GM12874 (cell line): ENCODE measurements around the gene SEMA6A.
A peak's percentile ranks its signal among the peaks of the same experiment; 100 is the strongest.

Experiments
- TF ChIP-seq, protein P1 (sequence below): IDR thresholded peaks from 2 replicates; pipeline ENCODE4 v1.5.1; 2011; ENCODE audit warnings: low read depth, mild to moderate bottlenecking, control low read depth, low read length, moderate library complexity; ENCODE audit not compliant: insufficient read depth

Gene SEMA6A

DNA sequence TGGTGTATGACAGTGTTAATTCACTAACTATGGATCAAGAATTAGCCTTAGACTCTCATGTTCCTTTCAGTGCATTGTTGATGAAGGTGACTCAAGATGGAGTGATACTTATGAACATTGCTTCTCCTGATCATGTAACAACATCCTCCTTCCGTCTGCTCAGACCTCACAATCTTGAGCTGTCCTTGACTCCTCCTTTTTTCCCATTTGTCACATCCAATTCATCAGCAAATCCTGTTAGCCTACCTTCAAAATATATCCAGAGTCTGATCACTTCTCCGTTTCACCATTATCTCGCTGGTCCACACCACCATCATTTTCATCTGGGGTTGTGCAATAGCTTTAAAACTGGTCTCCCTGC lies 9.2 kb upstream of the SEMA6A start:
- TF ChIP-seq, protein P1, sequence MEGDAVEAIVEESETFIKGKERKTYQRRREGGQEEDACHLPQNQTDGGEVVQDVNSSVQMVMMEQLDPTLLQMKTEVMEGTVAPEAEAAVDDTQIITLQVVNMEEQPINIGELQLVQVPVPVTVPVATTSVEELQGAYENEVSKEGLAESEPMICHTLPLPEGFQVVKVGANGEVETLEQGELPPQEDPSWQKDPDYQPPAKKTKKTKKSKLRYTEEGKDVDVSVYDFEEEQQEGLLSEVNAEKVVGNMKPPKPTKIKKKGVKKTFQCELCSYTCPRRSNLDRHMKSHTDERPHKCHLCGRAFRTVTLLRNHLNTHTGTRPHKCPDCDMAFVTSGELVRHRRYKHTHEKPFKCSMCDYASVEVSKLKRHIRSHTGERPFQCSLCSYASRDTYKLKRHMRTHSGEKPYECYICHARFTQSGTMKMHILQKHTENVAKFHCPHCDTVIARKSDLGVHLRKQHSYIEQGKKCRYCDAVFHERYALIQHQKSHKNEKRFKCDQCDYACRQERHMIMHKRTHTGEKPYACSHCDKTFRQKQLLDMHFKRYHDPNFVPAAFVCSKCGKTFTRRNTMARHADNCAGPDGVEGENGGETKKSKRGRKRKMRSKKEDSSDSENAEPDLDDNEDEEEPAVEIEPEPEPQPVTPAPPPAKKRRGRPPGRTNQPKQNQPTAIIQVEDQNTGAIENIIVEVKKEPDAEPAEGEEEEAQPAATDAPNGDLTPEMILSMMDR, result no peak

DNA sequence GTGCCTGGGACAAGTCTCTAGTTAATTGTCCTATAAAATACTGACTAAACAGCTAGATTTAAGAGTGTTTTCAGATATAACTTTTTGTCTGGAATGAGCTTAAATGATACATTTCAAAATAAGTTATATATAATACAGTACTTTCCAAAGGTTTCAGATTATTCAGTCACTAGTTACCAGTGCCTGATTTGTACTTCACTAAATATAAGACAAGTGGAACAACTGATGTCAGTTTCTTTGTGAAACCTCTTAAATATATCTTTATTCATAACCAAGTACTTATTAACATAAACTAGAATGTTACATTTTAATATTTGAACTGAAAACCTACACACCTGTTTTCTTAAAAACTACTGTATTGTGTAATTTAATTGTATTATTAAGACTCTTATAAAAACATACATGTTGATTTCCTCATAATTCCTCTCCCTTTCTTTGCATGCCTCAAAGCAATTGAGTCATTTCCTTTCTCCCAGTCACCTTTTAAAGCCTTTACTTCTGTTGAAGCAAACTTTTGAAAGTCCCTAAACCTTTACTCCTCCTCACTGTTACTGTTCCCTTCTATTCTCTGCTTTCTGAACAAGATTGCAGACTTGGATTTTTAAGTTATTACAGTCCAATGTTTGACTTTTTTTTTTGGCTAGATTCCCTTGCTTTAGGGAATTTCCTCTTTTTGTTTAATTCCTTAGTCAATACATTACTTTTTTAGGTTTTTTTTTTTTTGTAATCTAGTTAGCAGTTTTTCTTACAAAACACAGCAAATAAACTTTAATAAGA lies 8.7 kb upstream of the SEMA6A start:
- TF ChIP-seq, protein P1, result no peak

DNA sequence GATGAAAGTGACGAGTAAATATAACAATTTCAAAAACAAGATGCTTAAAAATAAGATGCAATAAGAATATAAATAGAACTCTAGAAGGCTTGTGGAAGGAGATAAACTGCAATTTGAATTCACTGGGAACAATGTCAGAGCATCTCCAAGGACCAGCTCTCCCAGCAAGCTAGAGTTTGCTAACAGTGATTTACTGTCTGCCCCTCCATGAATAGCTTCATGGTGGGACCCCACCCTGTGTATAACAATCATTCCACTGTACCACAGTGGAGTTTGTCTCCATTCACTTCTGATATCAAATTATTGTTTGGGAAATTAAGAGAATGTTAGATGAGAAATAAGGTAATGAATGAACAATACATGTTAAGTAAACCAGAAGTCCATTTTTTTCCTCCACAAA lies 7.3 kb upstream of the SEMA6A start:
- TF ChIP-seq, protein P1, result no peak

DNA sequence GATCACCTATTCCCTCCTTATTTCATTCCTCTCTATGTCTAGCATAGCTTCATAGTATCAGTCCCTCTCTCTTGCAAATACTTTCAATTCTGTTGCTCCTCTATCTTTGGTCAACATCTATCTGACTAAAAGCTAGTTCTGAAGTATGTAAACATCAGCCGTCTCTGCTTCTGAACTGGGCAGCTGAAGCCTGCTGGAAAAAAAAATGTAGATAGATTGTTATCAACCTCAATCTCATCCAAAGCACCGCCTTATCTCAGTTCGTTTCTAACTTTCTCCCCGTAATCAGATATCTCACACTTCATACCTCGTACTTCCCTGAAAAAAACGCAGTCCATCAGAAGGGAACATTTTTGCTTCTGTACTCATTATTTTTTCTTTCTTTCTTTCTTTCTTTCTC lies 4.5 kb upstream of the SEMA6A start:
- TF ChIP-seq, protein P1, result no peak

DNA sequence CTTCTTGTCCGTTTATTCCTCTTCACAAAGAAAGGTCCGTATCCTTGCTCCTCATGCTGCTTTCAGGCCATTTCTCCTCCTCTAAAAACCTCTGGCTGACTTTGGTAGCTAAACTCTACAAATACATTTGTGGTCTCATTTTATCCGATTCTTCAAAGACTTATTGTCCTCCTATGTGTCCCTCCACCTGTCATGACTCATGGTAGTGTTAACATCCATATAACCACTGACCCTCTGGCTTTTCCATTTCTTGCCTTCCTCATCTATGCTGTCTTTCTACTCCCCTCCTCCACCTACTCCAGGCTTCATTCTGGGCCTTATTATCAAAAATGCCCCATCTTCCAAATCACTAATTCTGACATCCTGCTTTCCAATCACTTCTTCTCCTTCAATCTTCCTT lies 4.1 kb upstream of the SEMA6A start:
- TF ChIP-seq, protein P1, result no peak

- TF ChIP-seq, protein P1, result no peak
Measured at GRCh38 chr5:116577064-116577788, 2.6 kb upstream of the SEMA6A start.

GRCh38 chr5:116576053-116576713 lies 1.6 kb upstream of the SEMA6A start:
- TF ChIP-seq, protein P1, result peak; percentile 90
